ENCODE measurements around the gene MFF.

MFF gene

DNA sequence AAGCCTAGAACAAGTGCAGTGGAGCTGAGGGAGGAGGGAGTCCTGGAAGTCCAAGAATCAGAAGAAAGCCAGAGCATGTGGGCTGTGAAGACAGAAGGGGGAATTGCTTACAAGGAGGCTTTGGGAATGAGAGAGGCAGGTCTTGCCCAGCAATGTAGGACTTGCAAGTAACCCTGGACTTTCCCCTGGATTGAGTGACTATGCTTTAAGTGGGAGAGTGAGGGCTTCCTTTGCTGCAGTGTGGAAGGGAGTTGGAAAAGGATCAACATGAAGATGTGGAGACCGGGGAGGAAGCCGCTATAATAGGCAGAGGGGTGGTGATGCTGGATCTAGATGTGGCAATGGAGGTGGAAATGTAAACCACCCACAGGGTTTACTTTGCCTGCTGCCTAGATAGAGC lies 76.5 kb downstream of the MFF start:
- FAIRE-seq (no peak), DNase-seq (ENCODE audit: extremely low spot score, insufficient read length, low read depth) (no peak)

DNA sequence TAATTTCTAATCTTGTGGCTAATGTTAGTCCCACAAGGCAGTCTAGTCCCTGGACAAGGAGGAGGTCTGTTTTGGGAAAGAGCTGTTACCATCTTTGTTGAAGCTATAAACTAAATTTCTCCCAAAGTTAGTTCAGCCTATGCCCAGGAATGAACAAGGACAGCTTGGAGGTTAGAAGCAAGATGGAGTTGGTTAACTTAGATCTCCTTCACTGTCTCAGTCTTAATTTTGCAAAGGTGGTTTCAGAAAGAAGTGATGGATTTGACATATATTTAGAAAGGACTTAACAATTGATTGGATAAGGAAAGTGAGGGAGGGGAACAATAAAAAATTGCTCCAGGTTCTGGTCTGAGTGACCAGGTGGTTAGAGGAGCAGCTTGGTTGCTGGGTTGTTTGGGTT lies 77.3 kb downstream of the MFF start:
- DNase-seq (ENCODE audit: extremely low spot score, insufficient read length, low read depth) (no peak), FAIRE-seq (no peak)

DNA sequence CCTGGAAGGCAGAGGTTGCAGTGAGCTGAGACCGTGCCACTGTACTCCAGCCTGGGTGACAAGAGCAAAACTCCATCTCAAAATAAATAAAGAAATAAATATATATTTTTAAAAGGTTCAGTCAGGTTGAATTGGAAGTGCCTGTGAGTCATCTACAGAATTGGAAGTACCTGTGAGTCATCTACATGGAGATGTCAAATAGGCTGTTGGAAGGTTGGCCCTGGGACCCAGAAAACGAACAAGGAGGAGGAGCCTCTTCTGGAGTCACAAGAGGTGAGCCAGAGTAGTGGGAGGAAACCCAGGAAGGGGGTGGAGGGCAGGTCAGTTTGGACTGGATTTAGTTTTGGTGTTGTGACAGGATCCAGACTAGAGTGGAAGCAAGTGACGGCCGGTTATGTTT lies 77.9 kb downstream of the MFF start:
- DNase-seq (ENCODE audit: extremely low spot score, insufficient read length, low read depth) = no peak
- no peak for FAIRE-seq

DNA sequence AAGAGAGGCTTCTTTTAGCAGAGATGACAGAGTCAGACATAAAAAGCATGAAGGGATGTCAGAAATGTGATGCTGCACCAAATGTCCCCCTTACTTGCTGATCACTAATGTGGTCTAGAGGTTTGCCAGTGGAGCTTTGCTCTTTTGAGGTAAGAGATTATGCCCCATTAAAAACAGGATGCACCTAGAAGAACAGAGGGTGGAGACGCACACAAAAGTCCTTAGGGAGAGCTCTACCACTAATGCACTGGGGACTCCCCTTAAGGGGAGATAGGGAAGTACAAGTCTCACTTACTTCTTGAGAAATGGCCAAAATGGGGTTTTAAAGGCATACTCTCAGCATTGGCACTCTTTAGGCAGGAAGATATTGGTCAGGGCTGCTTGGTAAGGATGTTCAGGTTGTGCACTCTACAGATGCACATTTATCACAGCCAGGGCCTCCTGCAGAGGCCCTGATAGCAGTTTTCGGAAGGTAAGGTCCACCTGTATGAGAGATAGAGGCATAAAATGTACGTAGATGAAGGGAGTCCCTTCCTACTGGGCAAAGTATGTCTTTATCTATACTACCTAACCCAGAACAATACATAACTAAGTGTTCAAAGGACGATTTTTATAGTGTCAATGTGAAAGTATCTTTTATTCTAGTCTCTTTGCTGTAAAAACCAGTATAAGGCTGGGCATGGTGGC lies 79.7 kb downstream of the MFF start:
- DNase-seq (ENCODE audit: extremely low spot score, insufficient read length, low read depth) (no peak), FAIRE-seq (no peak)

DNA sequence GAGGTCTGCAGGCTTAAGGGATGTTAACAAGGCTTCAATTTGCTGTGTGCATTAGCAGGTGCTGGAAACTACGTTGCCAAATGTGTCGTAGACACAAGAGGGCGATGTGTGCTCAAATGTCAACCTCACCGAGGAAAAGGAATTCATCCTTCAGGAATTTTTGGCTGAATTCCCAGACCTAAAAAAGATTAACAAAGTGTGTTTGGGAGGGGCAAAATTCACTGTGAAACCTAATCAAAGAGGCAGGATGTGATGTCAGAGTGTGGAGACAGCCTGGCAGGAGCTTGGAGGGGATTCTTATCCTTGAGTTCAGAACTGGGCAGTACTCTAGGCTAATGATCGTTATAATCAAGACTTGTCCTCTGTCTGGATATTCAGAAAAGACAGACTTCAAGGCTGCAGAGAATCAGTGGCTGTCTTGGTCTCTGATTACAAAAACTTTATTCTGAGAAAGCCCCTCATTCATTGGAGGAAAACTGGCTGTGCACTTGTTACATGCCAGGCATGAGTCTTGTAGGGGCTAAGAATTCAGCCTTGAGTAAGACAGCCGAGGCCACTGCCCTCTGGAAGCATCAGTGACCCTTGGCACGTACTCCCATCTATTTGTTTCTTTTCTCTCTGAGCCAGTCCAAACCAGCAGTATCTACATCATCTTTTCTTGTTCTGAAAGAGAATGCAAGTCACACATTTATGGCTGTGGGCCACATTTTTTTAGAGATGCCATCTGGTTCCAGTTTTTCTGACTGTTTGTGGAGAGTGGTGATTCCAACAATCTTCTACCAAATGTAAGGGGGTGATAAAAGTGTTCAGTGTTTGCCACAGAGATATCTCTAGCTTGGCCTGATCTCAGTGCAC lies 81.4 kb downstream of the MFF start:
- FAIRE-seq = peak; percentile 64
- no peak for DNase-seq (ENCODE audit: extremely low spot score, insufficient read length, low read depth)

All from GM18507 (cell line).